ENCODE measurements around the gene ENPP7. TPM values are rescaled to one million over a fixed set of nuclear protein-coding genes. Genes with fewer than 3 reads are reported as not detected.

Gene ENPP7
- polyA plus RNA-seq, 1 donor (not counting 4 experiments of a cell fraction or from before 2014, with no cell fraction given): not detected

DNA sequence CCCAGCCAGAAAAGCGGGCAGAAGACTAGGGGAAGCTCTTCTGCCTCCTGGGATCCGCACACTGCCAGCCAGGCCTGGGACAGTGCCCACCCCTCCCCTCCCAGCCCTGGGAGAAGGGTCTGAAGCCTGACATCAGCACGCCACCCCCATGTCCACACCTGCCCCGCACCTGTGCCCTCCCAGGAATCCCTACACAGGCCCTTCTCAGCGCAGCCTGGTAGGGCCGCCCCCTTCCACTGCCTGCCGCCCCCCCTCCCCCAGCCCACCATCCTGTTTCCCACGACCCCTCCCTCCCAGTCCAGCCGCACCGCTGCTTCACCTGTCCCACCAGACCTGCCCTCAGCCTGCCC is 10.6 kb downstream of the ENPP7 start:
- TF ChIP-seq CTCF (optimal IDR thresholded peaks at IDR 0.05 in 1 of 3, IDR thresholded peaks at IDR 0.05 in 1 of 3, conservative IDR thresholded peaks at IDR 0.05 in 1 of 3; ENCODE audit: extremely low read depth in 1 of 3, insufficient read depth in 2 of 3, low read length in 3 of 3): no peak
- no peak for TF ChIP-seq EZH2 (IDR thresholded peaks at IDR 0.05; ENCODE audit: low read length)
- no peak for FAIRE-seq
- H3K4me2 ChIP-seq (ENCODE audit: control insufficient read depth, extremely low read depth, insufficient read depth, low read depth, low read length): no peak overlapping the region

DNA sequence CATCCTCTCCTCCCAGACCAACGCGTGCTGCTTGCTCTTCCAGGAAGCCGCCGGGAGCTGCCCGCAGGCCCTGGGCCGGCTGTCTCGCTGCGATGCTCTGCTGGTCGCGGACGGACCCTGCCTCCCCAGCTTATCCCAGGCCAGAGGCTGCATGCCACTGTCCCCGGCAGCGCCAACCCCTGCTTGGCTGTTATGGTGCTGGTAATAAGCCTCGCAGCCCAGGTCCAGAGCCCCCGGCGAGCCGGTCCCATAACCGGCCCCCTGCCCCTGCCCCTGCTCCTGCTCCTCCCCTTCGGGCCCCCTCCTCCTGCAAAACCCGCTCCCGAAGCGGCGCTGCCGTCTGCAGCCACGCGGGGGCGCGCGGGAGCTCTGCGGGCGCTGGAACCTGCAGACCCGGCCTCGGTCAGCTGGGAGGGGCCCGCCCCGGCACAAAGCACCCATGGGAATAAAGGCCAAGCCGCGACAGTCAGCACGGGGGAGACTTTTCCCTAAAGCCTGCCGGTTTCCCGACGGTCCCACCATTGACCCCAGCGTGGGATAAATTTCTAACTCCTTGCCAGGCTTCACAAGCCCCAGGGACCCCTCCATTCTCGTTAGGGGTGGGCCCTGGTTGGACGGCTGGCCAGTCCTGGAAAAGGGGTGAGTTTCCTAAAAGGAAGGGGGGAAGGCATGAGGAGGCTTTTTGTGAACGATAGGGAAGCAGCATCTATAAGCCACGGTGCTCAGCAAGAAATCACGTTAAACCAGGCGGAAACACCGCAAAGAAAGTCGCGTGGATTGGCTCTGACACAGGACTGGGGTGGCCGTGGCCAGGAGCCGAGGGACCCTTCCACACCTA is 11.2 kb downstream of the ENPP7 start:
- TF ChIP-seq CTCF (optimal IDR thresholded peaks at IDR 0.05 in 1 of 3, IDR thresholded peaks at IDR 0.05 in 1 of 3, conservative IDR thresholded peaks at IDR 0.05 in 1 of 3; ENCODE audit: extremely low read depth in 1 of 3, insufficient read depth in 2 of 3, low read length in 3 of 3) (peak; percentile 64 to 89 (median 76)), EZH2 (IDR thresholded peaks at IDR 0.05; ENCODE audit: low read length) (no peak)
- no peak overlapping the region for H3K4me3 ChIP-seq (ENCODE audit: control insufficient read depth in 2 of 3, extremely low read depth in 1 of 3, insufficient read depth in 2 of 3, low read depth in 1 of 3, low read length in 3 of 3)
- H3K79me2 ChIP-seq (ENCODE audit: control insufficient read depth, insufficient read depth, low read length): no peaks in the 10 kb centered on the region
- H3K9ac ChIP-seq (ENCODE audit: control insufficient read depth, extremely low read depth, insufficient read depth, low read length): no peak overlapping the region
- no peak overlapping the region for H2AFZ ChIP-seq (ENCODE audit: control insufficient read depth, low read length)
- no peaks in the 10 kb centered on the region for H3K9me1 ChIP-seq (ENCODE audit: control insufficient read depth, extremely low read depth, insufficient read depth, low read length)
- no peaks in the 10 kb centered on the region for H3K9me3 ChIP-seq (ENCODE audit: control insufficient read depth, low read depth, low read length)
- FAIRE-seq (no peak), DNase-seq (ENCODE audit: low read depth, low spot score) (no peak)
- no peaks in the 10 kb centered on the region for H4K20me1 ChIP-seq (ENCODE audit: control insufficient read depth, extremely low read depth, insufficient read depth, low read length)
- H3K27me3 ChIP-seq (ENCODE audit: control insufficient read depth, extremely low read depth, insufficient read depth, low read length): peaks cover 58% of the 10 kb centered on the region
- dilution Hi-C loops (cut with MboI; ENCODE audit: extremely low pct_ligation_motif_present, low sequenced_read_pairs): no loop called here
- H3K4me2 ChIP-seq (ENCODE audit: control insufficient read depth, extremely low read depth, insufficient read depth, low read depth, low read length): no peak overlapping the region
- no peak overlapping the region for H3K27ac ChIP-seq (ENCODE audit: control insufficient read depth, insufficient read depth, low read length)
- H3K36me3 ChIP-seq (ENCODE audit: control insufficient read depth in 2 of 2, extremely low read depth in 1 of 2, insufficient read depth in 2 of 2, low read length in 2 of 2): no peaks in the 10 kb centered on the region
- no peaks in the 10 kb centered on the region for H3K4me1 ChIP-seq (ENCODE audit: control insufficient read depth, extremely low read depth, insufficient read depth, low read length)

More for the DNA sequence above, 10.6 kb downstream of the ENPP7 start:
- Histone ChIP-seq H3K27ac (ENCODE audit: control insufficient read depth, insufficient read depth, low read length) (no peak overlapping the region), H2AFZ (ENCODE audit: control insufficient read depth, low read length) (no peak overlapping the region), H3K79me2 (ENCODE audit: control insufficient read depth, insufficient read depth, low read length) (no peaks in the 10 kb centered on the region), H3K9me1 (ENCODE audit: control insufficient read depth, extremely low read depth, insufficient read depth, low read length) (no peaks in the 10 kb centered on the region), H3K9ac (ENCODE audit: control insufficient read depth, extremely low read depth, insufficient read depth, low read length) (no peak overlapping the region), H3K36me3 (ENCODE audit: control insufficient read depth in 2 of 2, extremely low read depth in 1 of 2, insufficient read depth in 2 of 2, low read length in 2 of 2) (no peaks in the 10 kb centered on the region), H3K9me3 (ENCODE audit: control insufficient read depth, low read depth, low read length) (no peaks in the 10 kb centered on the region), H3K27me3 (ENCODE audit: control insufficient read depth, extremely low read depth, insufficient read depth, low read length) (peaks cover 52% of the 10 kb centered on the region), H3K4me3 (ENCODE audit: control insufficient read depth in 2 of 3, extremely low read depth in 1 of 3, insufficient read depth in 2 of 3, low read depth in 1 of 3, low read length in 3 of 3) (no peak overlapping the region), H3K4me1 (ENCODE audit: control insufficient read depth, extremely low read depth, insufficient read depth, low read length) (no peaks in the 10 kb centered on the region), H4K20me1 (ENCODE audit: control insufficient read depth, extremely low read depth, insufficient read depth, low read length) (no peaks in the 10 kb centered on the region)
- no peak for DNase-seq (ENCODE audit: low read depth, low spot score)
- dilution Hi-C loops (cut with MboI; ENCODE audit: extremely low pct_ligation_motif_present, low sequenced_read_pairs): no loop called here
